Measurements from ENCODE around the gene BRIP1. TPM values are rescaled to one million over a fixed set of nuclear protein-coding genes. Genes with fewer than 3 reads are reported as not detected.

Gene BRIP1
- total and polyA plus RNA-seq, 7 experiments from 2014 or later, result 0.64 to 19.9 (median 1.6) TPM

- POLR2A ChIA-PET, result no interaction called here
- intact Hi-C loops (cut with micrococcal nuclease), result no loop called here
- Histone ChIP-seq H3K27ac (ENCODE audit: low read depth, low read length) (no peak overlapping the region), H3K36me3 (ENCODE audit: control insufficient read depth in 2 of 3, insufficient read depth in 3 of 3, low read length in 3 of 3) (no peaks in the 10 kb centered on the region), H3K4me1 (ENCODE audit: control insufficient read depth in 2 of 2, insufficient read depth in 2 of 2, low read length in 2 of 2) (no peaks in the 10 kb centered on the region), H3K4me3 (ENCODE audit: low read length) (no peak overlapping the region), H3K27me3 (ENCODE audit: control insufficient read depth in 2 of 2, insufficient read depth in 2 of 2, low read length in 2 of 2) (no peaks in the 10 kb centered on the region), H3K9me3 (ENCODE audit: control insufficient read depth in 2 of 3, low read length in 3 of 3) (no peaks in the 10 kb centered on the region)
- ATAC-seq (no peak), DNase-seq (no peak)
- CTCF ChIA-PET, result no interaction called here
- Mint-ChIP-seq H3K9me3 (peaks cover 0 to 20% (median 6%) of the 10 kb centered on the region in 11 donors), H3K27me3 (no peaks in the 10 kb centered on the region), H3K4me3 (no peak overlapping the region), H3K4me1 (no peaks in the 10 kb centered on the region), H3K27ac (no peak overlapping the region), H3K36me3 (peaks cover 12 to 56% (median 38%) of the 10 kb centered on the region in 5 donors)
Measured at GRCh38 chr17:61744252-61744651, 119.1 kb downstream of the BRIP1 start.

GRCh38 chr17:61743766-61744165, 119.6 kb downstream of the BRIP1 start:
- no peaks in the 10 kb centered on the region for H3K27me3 ChIP-seq (ENCODE audit: control insufficient read depth in 2 of 2, insufficient read depth in 2 of 2, low read length in 2 of 2)
- H3K4me1 Mint-ChIP-seq, result no peaks in the 10 kb centered on the region
- H3K36me3 Mint-ChIP-seq, result peaks cover 12 to 58% (median 43%) of the 10 kb centered on the region in 5 donors
- H3K9me3 Mint-ChIP-seq, result peaks cover 0 to 20% (median 10%) of the 10 kb centered on the region in 11 donors
- no peaks in the 10 kb centered on the region for H3K9me3 ChIP-seq (ENCODE audit: control insufficient read depth in 2 of 3, low read length in 3 of 3)
- CTCF ChIA-PET, result no interaction called here
- no peak overlapping the region for H3K4me3 ChIP-seq (ENCODE audit: low read length)
- no peak overlapping the region for H3K27ac ChIP-seq (ENCODE audit: low read depth, low read length)
- no peak overlapping the region for H3K4me3 Mint-ChIP-seq
- no peaks in the 10 kb centered on the region for H3K27me3 Mint-ChIP-seq
- ATAC-seq (no peak), DNase-seq (no peak)
- no peak overlapping the region for H3K27ac Mint-ChIP-seq
- no peaks in the 10 kb centered on the region for H3K36me3 ChIP-seq (ENCODE audit: control insufficient read depth in 2 of 3, insufficient read depth in 3 of 3, low read length in 3 of 3)
- no peaks in the 10 kb centered on the region for H3K4me1 ChIP-seq (ENCODE audit: control insufficient read depth in 2 of 2, insufficient read depth in 2 of 2, low read length in 2 of 2)
- POLR2A ChIA-PET, result no interaction called here
- intact Hi-C loops (cut with micrococcal nuclease), result no loop called here

GRCh38 chr17:61739002-61739401, 124.3 kb downstream of the BRIP1 start:
- ATAC-seq, result no peak
- no peaks in the 10 kb centered on the region for H3K27me3 Mint-ChIP-seq
- H3K9me3 Mint-ChIP-seq, result peaks cover 0 to 17% (median 5%) of the 10 kb centered on the region in 11 donors
- H3K27ac Mint-ChIP-seq, result no peak overlapping the region
- no peak overlapping the region for H3K27ac ChIP-seq (ENCODE audit: low read depth, low read length)
- peaks cover 12 to 50% (median 26%) of the 10 kb centered on the region in 5 donors for H3K36me3 Mint-ChIP-seq
- H3K27me3 ChIP-seq (ENCODE audit: control insufficient read depth in 2 of 2, insufficient read depth in 2 of 2, low read length in 2 of 2), result no peaks in the 10 kb centered on the region
- H3K36me3 ChIP-seq (ENCODE audit: control insufficient read depth in 2 of 3, insufficient read depth in 3 of 3, low read length in 3 of 3), result no peaks in the 10 kb centered on the region
- intact Hi-C loops (cut with micrococcal nuclease), result no loop called here
- no peak overlapping the region for H3K4me3 ChIP-seq (ENCODE audit: low read length)
- no peak for DNase-seq
- POLR2A ChIA-PET, result no interaction called here
- H3K4me1 ChIP-seq (ENCODE audit: control insufficient read depth in 2 of 2, insufficient read depth in 2 of 2, low read length in 2 of 2), result no peaks in the 10 kb centered on the region
- CTCF ChIA-PET, result no interaction called here
- H3K4me1 Mint-ChIP-seq, result no peaks in the 10 kb centered on the region
- H3K4me3 Mint-ChIP-seq, result no peak overlapping the region
- no peaks in the 10 kb centered on the region for H3K9me3 ChIP-seq (ENCODE audit: control insufficient read depth in 2 of 3, low read length in 3 of 3)

- ATAC-seq (no peak), DNase-seq (no peak)
- POLR2A ChIA-PET, result interaction anchor here (0.6 kb wide), 1 partner anchor 529 kb away, joined by 3 read pairs; no protein-coding TSS in a partner anchor
- H3K4me3 ChIP-seq (ENCODE audit: low read length), result no peak overlapping the region
- Mint-ChIP-seq H3K27me3 (no peaks in the 10 kb centered on the region), H3K36me3 (peaks cover 12 to 50% (median 26%) of the 10 kb centered on the region in 5 donors), H3K9me3 (peaks cover 0 to 17% (median 5%) of the 10 kb centered on the region in 11 donors), H3K4me3 (no peak overlapping the region), H3K27ac (no peak overlapping the region), H3K4me1 (no peaks in the 10 kb centered on the region)
- no peak overlapping the region for H3K27ac ChIP-seq (ENCODE audit: low read depth, low read length)
- H3K27me3 ChIP-seq (ENCODE audit: control insufficient read depth in 2 of 2, insufficient read depth in 2 of 2, low read length in 2 of 2), result no peaks in the 10 kb centered on the region
- intact Hi-C loops (cut with micrococcal nuclease), result no loop called here
- CTCF ChIA-PET, result no interaction called here
- H3K9me3 ChIP-seq (ENCODE audit: control insufficient read depth in 2 of 3, low read length in 3 of 3), result no peaks in the 10 kb centered on the region
- no peaks in the 10 kb centered on the region for H3K36me3 ChIP-seq (ENCODE audit: control insufficient read depth in 2 of 3, insufficient read depth in 3 of 3, low read length in 3 of 3)
- H3K4me1 ChIP-seq (ENCODE audit: control insufficient read depth in 2 of 2, insufficient read depth in 2 of 2, low read length in 2 of 2), result no peaks in the 10 kb centered on the region
Measured at GRCh38 chr17:61738249-61738648, 125.1 kb downstream of the BRIP1 start.

- Histone ChIP-seq H3K27ac (ENCODE audit: low read depth, low read length) (no peak overlapping the region), H3K4me3 (ENCODE audit: low read length) (no peak overlapping the region), H3K36me3 (ENCODE audit: control insufficient read depth in 2 of 3, insufficient read depth in 3 of 3, low read length in 3 of 3) (no peaks in the 10 kb centered on the region), H3K27me3 (ENCODE audit: control insufficient read depth in 2 of 2, insufficient read depth in 2 of 2, low read length in 2 of 2) (no peaks in the 10 kb centered on the region), H3K9me3 (ENCODE audit: control insufficient read depth in 2 of 3, low read length in 3 of 3) (no peaks in the 10 kb centered on the region), H3K4me1 (ENCODE audit: control insufficient read depth in 2 of 2, insufficient read depth in 2 of 2, low read length in 2 of 2) (no peaks in the 10 kb centered on the region)
- POLR2A ChIA-PET, result interaction anchor here (0.6 kb wide), 1 partner anchor 529 kb away, joined by 3 read pairs; no protein-coding TSS in a partner anchor
- CTCF ChIA-PET, result no interaction called here
- H3K9me3 Mint-ChIP-seq, result peaks cover 0 to 17% (median 5%) of the 10 kb centered on the region in 11 donors
- H3K27me3 Mint-ChIP-seq, result no peaks in the 10 kb centered on the region
- H3K4me1 Mint-ChIP-seq, result no peaks in the 10 kb centered on the region
- no peak for DNase-seq
- H3K4me3 Mint-ChIP-seq, result no peak overlapping the region
- no peak overlapping the region for H3K27ac Mint-ChIP-seq
- intact Hi-C loops (cut with micrococcal nuclease), result no loop called here
- no peak for ATAC-seq
- peaks cover 12 to 48% (median 26%) of the 10 kb centered on the region in 5 donors for H3K36me3 Mint-ChIP-seq
Measured at GRCh38 chr17:61737820-61738219, 125.5 kb downstream of the BRIP1 start.

- no peak for DNase-seq
- H3K9me3 Mint-ChIP-seq, result peaks cover 0 to 13% (median 5%) of the 10 kb centered on the region in 11 donors
- intact Hi-C loops (cut with micrococcal nuclease), result no loop called here
Measured at GRCh38 chr17:61736438-61736837, 126.9 kb downstream of the BRIP1 start.

GRCh38 chr17:61735807-61736206, 127.5 kb downstream of the BRIP1 start:
- H3K4me1 Mint-ChIP-seq, result no peaks in the 10 kb centered on the region
- no peak overlapping the region for H3K4me3 Mint-ChIP-seq
- H3K27ac ChIP-seq (ENCODE audit: low read depth, low read length), result no peak overlapping the region
- no peaks in the 10 kb centered on the region for H3K9me3 ChIP-seq (ENCODE audit: control insufficient read depth in 2 of 3, low read length in 3 of 3)
- POLR2A ChIA-PET, result no interaction called here
- H3K36me3 Mint-ChIP-seq, result peaks cover 6 to 33% (median 18%) of the 10 kb centered on the region in 5 donors
- no peak overlapping the region for H3K27ac Mint-ChIP-seq
- no peaks in the 10 kb centered on the region for H3K27me3 Mint-ChIP-seq
- H3K36me3 ChIP-seq (ENCODE audit: control insufficient read depth in 2 of 3, insufficient read depth in 3 of 3, low read length in 3 of 3), result no peaks in the 10 kb centered on the region
- H3K27me3 ChIP-seq (ENCODE audit: control insufficient read depth in 2 of 2, insufficient read depth in 2 of 2, low read length in 2 of 2), result no peaks in the 10 kb centered on the region
- intact Hi-C loops (cut with micrococcal nuclease), result no loop called here
- CTCF ChIA-PET, result no interaction called here
- H3K4me3 ChIP-seq (ENCODE audit: low read length), result no peak overlapping the region
- H3K9me3 Mint-ChIP-seq, result peaks cover 0 to 10% (median 3%) of the 10 kb centered on the region in 11 donors
- ATAC-seq (no peak), DNase-seq (no peak)
- no peaks in the 10 kb centered on the region for H3K4me1 ChIP-seq (ENCODE audit: control insufficient read depth in 2 of 2, insufficient read depth in 2 of 2, low read length in 2 of 2)

More at GRCh38 chr17:61736438-61736837, 126.9 kb downstream of the BRIP1 start:
- Histone ChIP-seq H3K4me3 (ENCODE audit: low read length) (no peak overlapping the region), H3K9me3 (ENCODE audit: control insufficient read depth in 2 of 3, low read length in 3 of 3) (no peaks in the 10 kb centered on the region), H3K27me3 (ENCODE audit: control insufficient read depth in 2 of 2, insufficient read depth in 2 of 2, low read length in 2 of 2) (no peaks in the 10 kb centered on the region), H3K36me3 (ENCODE audit: control insufficient read depth in 2 of 3, insufficient read depth in 3 of 3, low read length in 3 of 3) (no peaks in the 10 kb centered on the region), H3K4me1 (ENCODE audit: control insufficient read depth in 2 of 2, insufficient read depth in 2 of 2, low read length in 2 of 2) (no peaks in the 10 kb centered on the region), H3K27ac (ENCODE audit: low read depth, low read length) (no peak overlapping the region)
- Mint-ChIP-seq H3K27ac (no peak overlapping the region), H3K4me3 (no peak overlapping the region), H3K36me3 (peaks cover 10 to 40% (median 24%) of the 10 kb centered on the region in 5 donors), H3K27me3 (no peaks in the 10 kb centered on the region), H3K4me1 (no peaks in the 10 kb centered on the region)
- CTCF ChIA-PET, result no interaction called here
- ATAC-seq, result no peak
- POLR2A ChIA-PET, result no interaction called here
